Esophagus squamous epithelium (tissue), 5 donors: Measurements from ENCODE around the gene NEK1. TPM values are rescaled to one million over a fixed set of nuclear protein-coding genes. Genes with fewer than 3 reads are reported as not detected.

Experiments used
- DNase-seq: peaks from one replicate; lab custom pipeline; 2025; lab: John Stamatoyannopoulos, UW
- H3K27ac ChIP-seq, 4 donors: fragments of 200-600 bp; sonication (generic); one replicate each; pipeline ENCODE4 v1.5.1; 2016 to 2019; ENCODE audit warnings: mild to moderate bottlenecking in 1 of 4
- H3K27me3 ChIP-seq, 4 donors: fragments of 200-600 bp; sonication (generic); 1 replicate in 3 of 4; 2 replicates in 1 of 4; pipeline versions ENCODE4 v1.5.1 to v1.6.0; 2017 to 2021; ENCODE audit warnings: antibody characterized with exemption in 1 of 4
- H3K36me3 ChIP-seq, 3 donors: fragments of 200-600 bp; sonication (generic); one replicate each; pipeline ENCODE4 v1.5.1; 2016 to 2019
- H3K4me1 ChIP-seq, 3 donors: fragments of 200-600 bp; sonication (generic); one replicate each; pipeline ENCODE4 v1.5.1; 2017 to 2019
- H3K4me3 ChIP-seq, 4 donors: fragments of 200-600 bp; sonication (generic); 1 replicate in 3 of 4; 2 replicates in 1 of 4; pipeline ENCODE4 v1.5.1; 2016 to 2019; ENCODE audit warnings: mild to moderate bottlenecking in 2 of 4, moderate library complexity in 1 of 4
- H3K9me3 ChIP-seq, 3 donors: fragments of 200-600 bp; sonication (generic); one replicate each; pipeline ENCODE4 v1.5.1; 2016 to 2019
- POLR2A ChIP-seq, 4 donors: fragments of 450-650 bp; IDR thresholded peaks; one replicate each; pipeline ENCODE4 v1.6.1; 2017; ENCODE audit warnings: antibody characterized with exemption in 4 of 4, mild to moderate bottlenecking in 4 of 4, moderate library complexity in 3 of 4
- WGBS, 2 donors: methylation state at CpG; one replicate each; pipeline ENCODE4 v1.1.5; 2018; 5-methylcytosine and 5-hydroxymethylcytosine counted together
- intact Hi-C: fragments of 100-400 bp; cut with DNase I; formaldehyde crosslinking; loops from one replicate; pipeline ENCODE4 v1.15.0; 2022
- total RNA-seq, 4 donors: library from RNA; depleted of rRNA; stranded (reverse); fragments of >200 nt; gene quantifications; one replicate each; pipeline ENCODE4 v1.1.0, GENCODE V29; 2016
- TF ChIP-seq, protein P1 (sequence below), 6 experiments: fragments of 450-650 bp in 4 of 6; fragments of 200-600 bp in 2 of 6; sonication (generic) in 2 of 6; IDR thresholded peaks; one replicate each; pipeline ENCODE4 v1.5.1; 2016 to 2019; ENCODE audit warnings: antibody characterized with exemption in 6 of 6, mild to moderate bottlenecking in 4 of 6, moderate library complexity in 4 of 6
- donor health status: DM: yes; HTN: yes; CAD: no.

NEK1 gene
- total RNA-seq, 4 donors from 2014 or later, result 3.8 to 12.0 (median 7.5) TPM

DNA sequence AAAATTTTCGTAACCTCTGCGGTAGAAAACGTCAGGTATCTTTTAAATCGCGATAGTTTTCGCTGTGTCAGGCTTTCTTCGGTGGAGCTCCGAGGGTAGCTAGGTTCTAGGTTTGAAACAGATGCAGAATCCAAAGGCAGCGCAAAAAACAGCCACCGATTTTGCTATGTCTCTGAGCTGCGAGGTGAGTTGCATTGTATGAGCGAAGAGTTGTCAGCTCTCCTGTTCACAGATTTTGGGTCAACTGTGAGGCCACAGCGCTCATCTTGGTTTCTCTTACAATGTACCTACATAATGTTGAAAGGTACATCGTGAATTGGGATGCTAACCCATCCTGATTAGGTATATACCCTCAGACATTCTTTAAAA, 8.5 kb upstream of the NEK1 start:
- no peaks in the 10 kb centered on the region for H3K9me3 ChIP-seq

DNA sequence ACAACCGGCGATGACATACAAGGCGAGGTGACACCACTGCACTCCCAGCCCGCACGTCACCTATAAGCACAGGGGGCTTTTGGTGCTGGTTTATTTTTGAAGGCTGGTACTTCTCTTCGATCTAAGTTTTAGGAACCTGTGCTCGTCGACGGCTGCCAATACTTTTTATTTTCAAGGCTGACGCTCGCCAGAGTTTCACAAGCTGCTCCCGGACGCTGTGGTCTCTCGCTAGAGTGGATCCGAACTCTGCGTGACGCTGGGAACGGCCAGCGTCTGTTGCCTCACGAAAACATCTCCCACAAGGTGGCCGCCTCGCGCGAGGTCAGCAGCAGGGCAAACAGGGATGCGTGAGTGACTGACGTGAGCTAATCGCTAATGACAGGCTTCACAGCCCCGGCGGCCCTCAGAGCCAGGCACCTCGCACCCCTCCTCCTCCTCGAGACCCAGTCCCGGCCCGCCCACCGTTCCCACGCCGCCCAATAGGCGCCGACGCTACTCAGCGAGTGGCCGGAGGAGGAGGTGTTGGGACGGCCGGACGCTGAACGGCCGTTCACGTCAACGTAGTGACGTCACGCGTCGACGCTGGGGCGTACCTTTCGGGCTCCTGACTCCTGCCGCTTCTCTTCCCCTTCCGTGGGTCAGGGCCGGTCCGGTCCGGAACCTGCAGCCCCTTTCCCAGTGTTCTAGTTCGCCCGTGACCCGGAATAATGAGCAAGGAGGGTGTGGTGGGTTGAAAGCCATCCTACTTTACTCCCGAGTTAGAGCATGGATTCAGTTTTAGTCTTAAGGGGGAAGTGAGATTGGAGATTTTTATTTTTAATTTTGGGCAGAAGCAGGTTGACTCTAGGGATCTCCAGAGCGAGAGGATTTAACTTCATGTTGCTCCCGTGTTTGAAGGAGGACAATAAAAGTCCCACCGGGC, 7.8 kb upstream of the NEK1 start, which contains the start of gene CLCN3:
TSS of gene CLCN3 (plus strand) at position 621 of the 922 bp plus-strand sequence. CDS start 15,351 bp downstream, outside the sequence.
- Histone ChIP-seq H3K27ac (peak within 1 kb of the TSS; percentile 92 to 99 (median 96)), H3K4me3 (peak within 1 kb of the TSS; percentile 51 to 79 (median 71)), H3K4me1 (peaks cover 0 to 45% (median 13%) of the 10 kb centered on the region in 3 donors), H3K9me3 (no peaks in the 10 kb centered on the region), H3K36me3 (peaks cover 0 to 4% (median 0%) of the 10 kb centered on the region in 3 donors), H3K27me3 (no peaks in the 10 kb centered on the region)
- peak; percentile 80 for DNase-seq
- intact Hi-C loops, result loop anchor here (10.0 kb wide), 1 partner anchor 405 kb away; the partner anchor contains the start of gene MFAP3L
- TF ChIP-seq, protein P1, sequence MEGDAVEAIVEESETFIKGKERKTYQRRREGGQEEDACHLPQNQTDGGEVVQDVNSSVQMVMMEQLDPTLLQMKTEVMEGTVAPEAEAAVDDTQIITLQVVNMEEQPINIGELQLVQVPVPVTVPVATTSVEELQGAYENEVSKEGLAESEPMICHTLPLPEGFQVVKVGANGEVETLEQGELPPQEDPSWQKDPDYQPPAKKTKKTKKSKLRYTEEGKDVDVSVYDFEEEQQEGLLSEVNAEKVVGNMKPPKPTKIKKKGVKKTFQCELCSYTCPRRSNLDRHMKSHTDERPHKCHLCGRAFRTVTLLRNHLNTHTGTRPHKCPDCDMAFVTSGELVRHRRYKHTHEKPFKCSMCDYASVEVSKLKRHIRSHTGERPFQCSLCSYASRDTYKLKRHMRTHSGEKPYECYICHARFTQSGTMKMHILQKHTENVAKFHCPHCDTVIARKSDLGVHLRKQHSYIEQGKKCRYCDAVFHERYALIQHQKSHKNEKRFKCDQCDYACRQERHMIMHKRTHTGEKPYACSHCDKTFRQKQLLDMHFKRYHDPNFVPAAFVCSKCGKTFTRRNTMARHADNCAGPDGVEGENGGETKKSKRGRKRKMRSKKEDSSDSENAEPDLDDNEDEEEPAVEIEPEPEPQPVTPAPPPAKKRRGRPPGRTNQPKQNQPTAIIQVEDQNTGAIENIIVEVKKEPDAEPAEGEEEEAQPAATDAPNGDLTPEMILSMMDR (IDR thresholded peaks at IDR 0.05), result peak in 3 of 6 experiments; percentile 10 to 35 (median 23)
- peak in 3 of 4 donors; percentile 79 to 95 (median 90) for TF ChIP-seq POLR2A (IDR thresholded peaks at IDR 0.05)
- WGBS, 2 donors, result 1% methylated on average over 22 to 32 of the region's 67 CpGs

More for the DNA sequence above, 8.5 kb upstream of the NEK1 start:
- Histone ChIP-seq H3K4me1 (peaks cover 0 to 47% (median 13%) of the 10 kb centered on the region in 3 donors), H3K27me3 (no peaks in the 10 kb centered on the region), H3K36me3 (peaks cover 0 to 4% (median 0%) of the 10 kb centered on the region in 3 donors), H3K27ac (peak overlapping the region; percentile 92 to 99 (median 96)), H3K4me3 (peak overlapping the region; percentile 51 to 79 (median 71))
- TF ChIP-seq, protein P1 (IDR thresholded peaks at IDR 0.05), result no peak
- TF ChIP-seq POLR2A (IDR thresholded peaks at IDR 0.05), result no peak
- 0% methylated on average over 11 to 14 of the region's 14 CpGs for WGBS, 2 donors
- intact Hi-C loops, result no loop called here
- DNase-seq, result no peak

DNA sequence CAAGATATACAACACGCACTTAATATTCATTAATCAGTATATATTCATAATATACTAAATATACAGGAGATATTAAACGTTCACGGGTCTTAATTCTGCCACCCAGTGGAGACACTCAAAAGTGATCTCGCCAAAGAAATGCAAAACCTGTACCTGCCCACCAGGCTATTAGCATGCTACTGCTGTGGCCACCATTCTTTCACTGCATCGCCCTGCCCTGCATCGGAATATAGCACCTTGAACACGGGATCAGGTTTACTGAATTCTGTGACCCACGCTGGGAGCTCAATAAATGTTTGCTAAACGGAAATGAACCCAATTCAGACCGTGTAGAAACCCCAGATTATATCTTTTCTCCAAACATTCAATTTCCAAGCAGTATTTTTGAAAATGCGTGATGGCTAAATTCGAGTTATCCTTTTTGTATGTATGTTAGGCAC, 7.2 kb upstream of the NEK1 start:
- peak overlapping the region; percentile 92 to 99 (median 96) for H3K27ac ChIP-seq
- no peaks in the 10 kb centered on the region for H3K9me3 ChIP-seq
- H3K4me3 ChIP-seq, result peak overlapping the region; percentile 51 to 79 (median 71)
- TF ChIP-seq, protein P1 (IDR thresholded peaks at IDR 0.05), result peak; percentile 53 to 74 (median 63)
- TF ChIP-seq POLR2A (IDR thresholded peaks at IDR 0.05), result peak in 1 of 4 donors; percentile 2
- intact Hi-C loops, result loop anchor here (10.0 kb wide), 1 partner anchor 405 kb away; the partner anchor contains the start of gene MFAP3L
- no peaks in the 10 kb centered on the region for H3K36me3 ChIP-seq
- no peak for DNase-seq
- no peaks in the 10 kb centered on the region for H3K27me3 ChIP-seq
- 1 to 2% methylated on average over 12 of the region's 12 CpGs for WGBS, 2 donors
- H3K4me1 ChIP-seq, result peaks cover 0 to 45% (median 13%) of the 10 kb centered on the region in 3 donors

DNA sequence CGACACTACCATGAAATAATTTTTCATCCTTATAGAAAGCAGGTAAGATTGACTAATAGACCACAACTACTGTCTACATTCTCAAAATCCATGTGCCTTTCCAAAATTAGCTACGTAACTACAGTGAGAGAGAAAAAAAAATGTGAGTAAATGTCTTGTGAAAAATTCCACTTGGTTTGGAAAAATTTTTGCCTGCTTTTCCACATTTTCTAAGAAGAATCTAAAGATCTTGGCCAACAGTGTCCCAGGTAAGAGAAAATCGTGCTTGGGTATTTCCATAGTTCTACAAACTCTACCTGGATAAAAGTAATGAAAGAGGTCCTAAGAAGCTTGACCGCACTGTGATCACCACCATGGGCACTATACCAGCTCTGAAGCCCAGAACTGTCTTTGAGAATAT, 6.6 kb upstream of the NEK1 start:
- DNase-seq, result no peak
- Histone ChIP-seq H3K4me1 (peaks cover 0 to 43% (median 13%) of the 10 kb centered on the region in 3 donors), H3K27ac (peak overlapping the region; percentile 92 to 99 (median 96)), H3K9me3 (no peaks in the 10 kb centered on the region), H3K36me3 (no peaks in the 10 kb centered on the region), H3K27me3 (no peaks in the 10 kb centered on the region), H3K4me3 (peak overlapping the region; percentile 51 to 79 (median 71))
- intact Hi-C loops, result loop anchor here (10.0 kb wide), 1 partner anchor 406 kb away; the partner anchor contains the start of gene MFAP3L
- 71 to 82% methylated on average over 4 of the region's 4 CpGs for WGBS, 2 donors
- TF ChIP-seq POLR2A (IDR thresholded peaks at IDR 0.05), result no peak
- TF ChIP-seq, protein P1 (IDR thresholded peaks at IDR 0.05), result no peak
